DOHH2 (cell line): ENCODE results near the gene CEL.

Experiments
- H3F3A ChIP-seq: fragments of 200-600 bp; sonication (generic), shearing (Covaris generic); 2 replicates; pipeline ENCODE4 v1.6.0; 2016; ENCODE audit warnings: antibody characterized with exemption, mild to moderate bottlenecking; ENCODE audit not compliant: control insufficient read depth, insufficient read depth
- H3K27ac ChIP-seq: fragments of 200-600 bp; sonication (generic); 2 replicates; pipeline ENCODE4 v1.5.1; 2014; ENCODE audit warnings: low read depth, mild to moderate bottlenecking, low read length, moderate library complexity
- H3K27me3 ChIP-seq: fragments of 200-600 bp; sonication (generic); 2 replicates; pipeline ENCODE4 v1.6.1; 2014; ENCODE audit warnings: mild to moderate bottlenecking, low read length, mixed read lengths; ENCODE audit not compliant: control insufficient read depth
- H3K36me3 ChIP-seq: fragments of 200-600 bp; sonication (generic); 2 replicates; pipeline ENCODE4 v1.6.1; 2014; ENCODE audit warnings: mild to moderate bottlenecking, low read length, moderate library complexity, mixed read lengths; ENCODE audit not compliant: control insufficient read depth
- H3K4me1 ChIP-seq: fragments of 200-600 bp; sonication (generic); 2 replicates; pipeline ENCODE4 v1.6.1; 2014; ENCODE audit warnings: mild to moderate bottlenecking, low read length, mixed read lengths; ENCODE audit not compliant: control insufficient read depth
- H3K4me2 ChIP-seq: fragments of 200-600 bp; sonication (generic); 2 replicates; pipeline ENCODE4 v1.6.0; 2014; ENCODE audit warnings: mild to moderate bottlenecking, low read length, moderate library complexity
- H3K4me3 ChIP-seq: fragments of 200-600 bp; sonication (generic); 2 replicates; pipeline ENCODE4 v1.5.1; 2014; ENCODE audit warnings: mild to moderate bottlenecking, low read length, mixed read lengths
- H3K79me2 ChIP-seq: fragments of 200-600 bp; sonication (generic); 2 replicates; pipeline ENCODE4 v1.6.1; 2014; ENCODE audit warnings: mild to moderate bottlenecking, low read length, mixed read lengths; ENCODE audit not compliant: control insufficient read depth
- H3K9me2 ChIP-seq: fragments of 200-600 bp; sonication (generic); replicated peaks from 2 replicates; pipeline ENCODE4 v1.6.1; 2014; ENCODE audit warnings: mild to moderate bottlenecking, low read length, mixed read lengths; ENCODE audit not compliant: control insufficient read depth
- H3K9me3 ChIP-seq: fragments of 200-600 bp; sonication (generic); 2 replicates; pipeline ENCODE4 v1.6.1; 2014; ENCODE audit warnings: antibody characterized with exemption, low read length, mixed read lengths; ENCODE audit not compliant: control insufficient read depth, insufficient read depth
- H4K20me1 ChIP-seq: fragments of 200-600 bp; sonication (generic); 2 replicates; pipeline ENCODE4 v1.6.0; 2014; ENCODE audit warnings: low read depth, mild to moderate bottlenecking, antibody characterized with exemption, low read length, moderate library complexity; ENCODE audit not compliant: control insufficient read depth, insufficient read depth
- EZH2phosphoT487 ChIP-seq: fragments of 200-600 bp; sonication (generic); IDR thresholded peaks from 2 replicates; pipeline ENCODE4 v1.6.1; 2017; ENCODE audit warnings: borderline replicate concordance, mild to moderate bottlenecking, antibody characterized with exemption, low read length, moderate library complexity, mixed read lengths
- TF ChIP-seq, protein P1 (sequence below): fragments of 200-600 bp; sonication (generic); IDR thresholded peaks from one replicate; pipeline ENCODE4 v1.5.1; 2014; ENCODE audit warnings: antibody characterized with exemption, mild to moderate bottlenecking, low read depth, low read length; ENCODE audit not compliant: poor library complexity, severe bottlenecking

The CEL gene

DNA sequence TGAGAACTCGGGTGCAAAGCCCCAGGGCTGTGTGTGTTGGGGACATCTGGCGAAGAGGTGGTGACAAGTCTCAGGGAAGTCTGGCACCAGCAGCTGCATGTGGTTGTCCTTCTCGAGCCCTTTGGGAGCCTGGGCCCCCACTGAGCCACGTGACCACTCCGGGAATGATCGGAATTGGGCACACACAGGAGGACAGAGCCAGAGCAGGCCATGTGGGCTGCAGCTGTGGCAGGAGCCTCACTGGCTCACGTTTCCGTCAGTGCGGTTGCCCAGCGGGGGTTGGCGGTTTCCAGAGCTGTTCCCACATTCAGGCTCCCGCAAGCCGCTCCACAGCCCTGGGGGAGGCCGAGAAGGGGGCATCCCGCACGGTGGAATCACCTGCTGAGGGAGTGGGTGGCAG lies 6.8 kb upstream of the CEL start:
- TF ChIP-seq, protein P1, sequence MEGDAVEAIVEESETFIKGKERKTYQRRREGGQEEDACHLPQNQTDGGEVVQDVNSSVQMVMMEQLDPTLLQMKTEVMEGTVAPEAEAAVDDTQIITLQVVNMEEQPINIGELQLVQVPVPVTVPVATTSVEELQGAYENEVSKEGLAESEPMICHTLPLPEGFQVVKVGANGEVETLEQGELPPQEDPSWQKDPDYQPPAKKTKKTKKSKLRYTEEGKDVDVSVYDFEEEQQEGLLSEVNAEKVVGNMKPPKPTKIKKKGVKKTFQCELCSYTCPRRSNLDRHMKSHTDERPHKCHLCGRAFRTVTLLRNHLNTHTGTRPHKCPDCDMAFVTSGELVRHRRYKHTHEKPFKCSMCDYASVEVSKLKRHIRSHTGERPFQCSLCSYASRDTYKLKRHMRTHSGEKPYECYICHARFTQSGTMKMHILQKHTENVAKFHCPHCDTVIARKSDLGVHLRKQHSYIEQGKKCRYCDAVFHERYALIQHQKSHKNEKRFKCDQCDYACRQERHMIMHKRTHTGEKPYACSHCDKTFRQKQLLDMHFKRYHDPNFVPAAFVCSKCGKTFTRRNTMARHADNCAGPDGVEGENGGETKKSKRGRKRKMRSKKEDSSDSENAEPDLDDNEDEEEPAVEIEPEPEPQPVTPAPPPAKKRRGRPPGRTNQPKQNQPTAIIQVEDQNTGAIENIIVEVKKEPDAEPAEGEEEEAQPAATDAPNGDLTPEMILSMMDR = no peak
- no peak for TF ChIP-seq EZH2phosphoT487
- no peaks in the 10 kb centered on the region for H3K27me3 ChIP-seq
- no peak overlapping the region for H3K27ac ChIP-seq
- no peaks in the 10 kb centered on the region for H3K9me2 ChIP-seq
- H3K4me1 ChIP-seq = peaks cover 14% of the 10 kb centered on the region
- H4K20me1 ChIP-seq = no peaks in the 10 kb centered on the region
- no peak overlapping the region for H3K4me2 ChIP-seq
- no peak overlapping the region for H3K4me3 ChIP-seq
- H3K36me3 ChIP-seq = peaks cover 66% of the 10 kb centered on the region
- no peaks in the 10 kb centered on the region for H3K79me2 ChIP-seq
- no peaks in the 10 kb centered on the region for H3K9me3 ChIP-seq
- H3F3A ChIP-seq = no peaks in the 10 kb centered on the region

DNA sequence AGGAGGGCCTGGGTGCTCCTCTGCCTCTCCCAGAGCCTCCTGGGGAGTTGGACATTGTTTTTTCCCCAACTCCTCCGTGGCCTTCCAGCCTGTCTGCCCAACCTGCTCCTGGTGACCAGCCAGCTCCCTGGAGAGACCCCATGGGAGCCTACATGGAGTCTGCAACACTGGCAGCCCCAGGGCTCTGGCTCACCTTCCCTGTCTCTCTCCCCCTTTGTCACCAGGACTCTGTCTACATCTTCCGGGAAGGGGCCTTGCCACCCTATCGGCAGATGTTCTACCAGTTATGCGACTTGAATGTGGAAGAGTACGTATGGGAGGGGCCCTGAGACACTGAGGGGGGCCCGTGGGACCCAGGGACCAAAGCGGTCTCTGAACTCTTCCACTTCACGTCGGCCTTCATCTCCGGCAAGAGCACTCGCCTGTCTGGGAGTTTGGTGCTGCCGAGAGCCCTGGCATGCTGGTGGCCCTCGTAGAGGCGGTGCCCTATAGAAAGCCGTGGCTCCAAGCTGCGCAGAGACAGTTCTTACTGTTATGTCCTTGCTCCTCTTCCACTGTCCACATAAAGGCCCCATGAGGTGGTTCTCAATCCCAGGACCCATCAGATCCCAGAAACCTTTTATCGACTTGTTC lies 5.9 kb upstream of the CEL start:
- Histone ChIP-seq H3K4me2 (no peak overlapping the region), H3K27me3 (no peaks in the 10 kb centered on the region), H3K9me2 (no peaks in the 10 kb centered on the region), H3K79me2 (no peaks in the 10 kb centered on the region), H3K4me1 (peaks cover 19% of the 10 kb centered on the region), H3K27ac (no peak overlapping the region), H3F3A (no peaks in the 10 kb centered on the region), H3K4me3 (no peak overlapping the region), H3K9me3 (no peaks in the 10 kb centered on the region), H4K20me1 (no peaks in the 10 kb centered on the region), H3K36me3 (peaks cover 59% of the 10 kb centered on the region)
- no peak for TF ChIP-seq EZH2phosphoT487
- TF ChIP-seq, protein P1 = no peak

DNA sequence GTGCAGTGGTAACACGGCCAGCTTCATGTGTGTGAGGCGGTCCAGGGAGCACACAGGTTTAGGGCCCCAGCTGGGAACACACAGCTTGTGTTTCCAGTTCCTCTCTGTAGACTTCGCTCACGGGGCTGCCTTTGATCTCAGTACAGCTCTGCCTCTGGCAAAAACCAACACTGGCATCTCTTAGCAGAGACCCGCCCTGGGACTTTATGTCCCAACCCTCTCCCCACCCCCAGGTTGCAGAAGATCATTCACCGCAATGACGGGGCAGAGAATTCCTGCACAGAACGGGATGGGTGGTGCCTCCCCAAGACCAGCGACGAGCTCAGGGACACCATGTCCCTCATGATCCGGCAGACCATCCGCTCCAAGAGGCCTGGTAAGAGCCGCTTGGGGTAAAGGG lies 5.2 kb upstream of the CEL start:
- no peaks in the 10 kb centered on the region for H3K27me3 ChIP-seq
- no peak overlapping the region for H3K27ac ChIP-seq
- H3K4me2 ChIP-seq = no peak overlapping the region
- H3F3A ChIP-seq = no peaks in the 10 kb centered on the region
- H3K4me3 ChIP-seq = no peak overlapping the region
- H3K9me3 ChIP-seq = no peaks in the 10 kb centered on the region
- no peaks in the 10 kb centered on the region for H3K79me2 ChIP-seq
- peaks cover 19% of the 10 kb centered on the region for H3K4me1 ChIP-seq
- no peaks in the 10 kb centered on the region for H4K20me1 ChIP-seq
- TF ChIP-seq, protein P1 = no peak
- TF ChIP-seq EZH2phosphoT487 = no peak
- H3K9me2 ChIP-seq = no peaks in the 10 kb centered on the region
- peaks cover 52% of the 10 kb centered on the region for H3K36me3 ChIP-seq
